Suprapubic skin (tissue), 4 donors: Measurements from ENCODE around the gene CEMIP2.

Experiments used
- POLR2A ChIP-seq, 2 donors: fragments of 450-650 bp; IDR thresholded peaks; one replicate each; pipeline ENCODE4 v1.6.1; 2017; ENCODE audit warnings: antibody characterized with exemption in 2 of 2, mild to moderate bottlenecking in 2 of 2, moderate library complexity in 2 of 2
- POLR2AphosphoS5 ChIP-seq, 3 donors: sonication (generic); formaldehyde crosslinking; IDR thresholded peaks; one replicate each; pipeline ENCODE4 v1.6.1; 2017; ENCODE audit warnings: antibody characterized with exemption in 3 of 3
- TF ChIP-seq, protein P1 (sequence below), 2 donors: fragments of 200-600 bp in 1 of 2; fragments of 450-650 bp in 1 of 2; sonication (generic) in 1 of 2; IDR thresholded peaks; one replicate each; pipeline ENCODE4 v1.5.1; 2016 to 2019; ENCODE audit warnings: antibody characterized with exemption in 2 of 2, mild to moderate bottlenecking in 1 of 2, moderate library complexity in 1 of 2

DNA sequence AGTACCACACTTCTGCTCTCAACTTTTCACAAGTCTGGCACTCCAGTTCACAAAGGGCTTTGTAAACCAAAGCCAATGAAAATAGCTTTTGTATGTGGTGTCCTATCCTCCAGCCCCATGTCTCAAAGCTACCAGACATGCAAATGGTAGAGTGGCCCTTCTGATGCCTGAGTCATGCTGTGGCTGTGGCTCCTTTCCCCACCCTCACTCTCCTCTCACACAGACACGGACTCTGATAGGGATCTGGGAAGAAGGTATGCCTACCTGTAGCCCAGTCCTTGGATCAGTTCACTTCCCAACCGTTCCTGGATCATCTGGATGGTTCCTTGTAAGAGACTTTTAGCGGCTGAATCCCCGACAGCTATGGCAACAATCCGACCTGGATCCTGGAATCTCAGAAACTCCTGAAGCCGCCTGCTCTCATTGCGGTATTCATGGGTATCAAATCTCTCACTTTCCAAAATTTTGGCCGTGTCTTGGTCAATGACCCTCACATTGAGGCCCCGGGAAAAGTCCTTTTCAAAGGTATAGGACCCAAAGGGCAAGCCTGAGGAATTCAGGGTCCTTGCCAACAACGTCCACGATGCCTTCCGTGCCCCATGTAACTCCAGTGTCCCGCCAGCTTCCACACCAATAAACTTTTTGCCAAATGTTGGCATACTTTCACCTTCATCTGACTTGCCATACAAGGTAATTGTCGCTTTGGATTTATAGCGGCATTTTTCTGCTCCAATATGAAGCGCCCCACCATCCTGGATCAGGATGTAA, 23.4 kb downstream of the CEMIP2 start:
- TF ChIP-seq, protein P1, sequence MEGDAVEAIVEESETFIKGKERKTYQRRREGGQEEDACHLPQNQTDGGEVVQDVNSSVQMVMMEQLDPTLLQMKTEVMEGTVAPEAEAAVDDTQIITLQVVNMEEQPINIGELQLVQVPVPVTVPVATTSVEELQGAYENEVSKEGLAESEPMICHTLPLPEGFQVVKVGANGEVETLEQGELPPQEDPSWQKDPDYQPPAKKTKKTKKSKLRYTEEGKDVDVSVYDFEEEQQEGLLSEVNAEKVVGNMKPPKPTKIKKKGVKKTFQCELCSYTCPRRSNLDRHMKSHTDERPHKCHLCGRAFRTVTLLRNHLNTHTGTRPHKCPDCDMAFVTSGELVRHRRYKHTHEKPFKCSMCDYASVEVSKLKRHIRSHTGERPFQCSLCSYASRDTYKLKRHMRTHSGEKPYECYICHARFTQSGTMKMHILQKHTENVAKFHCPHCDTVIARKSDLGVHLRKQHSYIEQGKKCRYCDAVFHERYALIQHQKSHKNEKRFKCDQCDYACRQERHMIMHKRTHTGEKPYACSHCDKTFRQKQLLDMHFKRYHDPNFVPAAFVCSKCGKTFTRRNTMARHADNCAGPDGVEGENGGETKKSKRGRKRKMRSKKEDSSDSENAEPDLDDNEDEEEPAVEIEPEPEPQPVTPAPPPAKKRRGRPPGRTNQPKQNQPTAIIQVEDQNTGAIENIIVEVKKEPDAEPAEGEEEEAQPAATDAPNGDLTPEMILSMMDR (IDR thresholded peaks at IDR 0.05): no peak
- no peak for TF ChIP-seq POLR2AphosphoS5 (IDR thresholded peaks at IDR 0.05)
- TF ChIP-seq POLR2A (IDR thresholded peaks at IDR 0.05): no peak
